Adipose tissue (tissue), 3 donors: Measurements from ENCODE around the gene USP3. TPM values are rescaled to one million over a fixed set of nuclear protein-coding genes. Genes with fewer than 3 reads are reported as not detected.
"Not testable (repeated sequence)": the region's sequence is repeated elsewhere in the genome, so short reads cannot be mapped to it uniquely, and the experiment has no call there.

Experiments
- H3K27ac ChIP-seq: one replicate; pipeline ENCODE4 v1.5.1; 2013; ENCODE audit warnings: low read depth, low read length
- WGBS, 3 donors: extraction: QIAGEN DNeasy Blood & Tissue Kit; methylation state at CpG; one replicate each; pipeline ENCODE4 v1.1.7; 2013; 5-methylcytosine and 5-hydroxymethylcytosine counted together
- polyA plus RNA-seq, 3 donors: library from polyadenylated mRNA; stranded (reverse); fragments of 200-250 nt; gene quantifications; one replicate each; pipeline ENCODE4 v1.2.3, GENCODE V29; 2013
- donor health status: healthy with polysubstance abuse.
- donor health status: Bipolar disorder and iron deficiency.
- donor health status: healthy.

USP3 gene
- polyA plus RNA-seq, 3 donors: 12.0 to 27.6 (median 15.6) TPM

GRCh38 chr15:63523306-63523990 is 19.1 kb downstream of the USP3 start:
- H3K27ac ChIP-seq: no peak overlapping the region
- WGBS, 3 donors: 39 to 56% (median 53%) methylated on average over 4 of the region's 4 CpGs

GRCh38 chr15:63524316-63525015 is 20.1 kb downstream of the USP3 start:
- WGBS, 3 donors: 82 to 96% (median 90%) methylated on average over 5 of the region's 5 CpGs
- no peak overlapping the region for H3K27ac ChIP-seq

GRCh38 chr15:63526401-63526800 is 22.0 kb downstream of the USP3 start:
- 85 to 91% (median 85%) methylated on average over 1 of the region's 1 CpG for WGBS, 3 donors
- no peak overlapping the region for H3K27ac ChIP-seq

DNA sequence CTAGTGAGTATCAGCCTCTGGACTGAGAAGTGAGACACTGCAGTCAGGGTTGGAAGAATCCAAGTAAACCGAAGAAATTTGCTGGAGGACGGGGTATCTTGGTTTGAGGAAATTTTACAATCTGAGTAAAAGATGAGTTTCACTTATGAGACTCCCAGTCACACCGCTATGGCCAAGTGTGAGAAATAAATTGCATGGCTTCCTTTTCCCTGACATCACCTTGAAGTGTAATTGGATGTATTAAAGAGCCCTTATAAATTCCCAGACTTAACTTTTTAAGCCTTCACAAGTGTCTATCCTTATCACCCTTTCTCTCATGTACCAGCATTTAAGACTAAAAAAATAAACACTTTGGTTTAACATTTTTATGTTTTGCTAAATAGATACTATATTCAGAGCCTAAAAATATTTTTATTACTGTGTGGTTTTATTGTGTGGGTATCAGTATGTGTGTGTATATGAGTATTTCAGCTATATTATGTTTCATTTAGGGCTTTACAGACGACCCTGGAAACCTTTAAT is 23.8 kb downstream of the USP3 start:
- WGBS, 3 donors: 83 to 89% (median 87%) methylated on average over 4 of the region's 4 CpGs
- no peak overlapping the region for H3K27ac ChIP-seq

DNA sequence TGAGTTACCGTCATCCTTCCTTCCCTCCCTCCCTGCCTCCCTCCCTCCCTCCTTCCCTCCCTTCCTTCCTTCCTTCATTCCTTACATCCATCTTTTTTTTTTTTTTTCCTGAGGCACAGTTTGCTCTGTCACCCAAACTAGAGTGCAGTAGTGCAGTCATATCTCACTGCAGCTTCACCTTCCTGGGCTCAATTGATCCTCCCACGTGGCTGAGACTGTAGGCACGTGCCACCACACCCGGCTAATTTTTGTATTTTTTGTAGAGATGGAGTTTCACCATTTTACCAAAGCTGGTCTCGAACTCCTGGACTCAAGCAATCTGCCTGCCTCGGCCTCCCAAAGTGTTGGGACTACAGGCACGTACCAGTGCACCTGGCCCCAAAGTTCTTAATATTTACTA is 25.8 kb downstream of the USP3 start:
- 92 to 95% (median 93%) methylated on average over 7 of the region's 7 CpGs for WGBS, 3 donors
- no peak overlapping the region for H3K27ac ChIP-seq

GRCh38 chr15:63530752-63531299 is 26.4 kb downstream of the USP3 start:
- 89 to 95% (median 90%) methylated on average over 3 of the region's 3 CpGs for WGBS, 3 donors
- no peak overlapping the region for H3K27ac ChIP-seq

- no peak overlapping the region for H3K27ac ChIP-seq
- WGBS, 3 donors: 86 to 94% (median 94%) methylated on average over 4 of the region's 4 CpGs
These were observed 27.2 kb downstream of the USP3 start for GRCh38 chr15:63531586-63531985.

- H3K27ac ChIP-seq: no peak overlapping the region
- WGBS, 3 donors: 65 to 78% (median 72%) methylated on average over 5 of the region's 5 CpGs
These were observed 27.9 kb downstream of the USP3 start for GRCh38 chr15:63532307-63532744.

- 92 to 95% (median 93%) methylated on average over 3 of the region's 3 CpGs for WGBS, 3 donors
- not testable (repeated sequence) for H3K27ac ChIP-seq
These were observed 30.5 kb downstream of the USP3 start for GRCh38 chr15:63534888-63535287.

- no peak overlapping the region for H3K27ac ChIP-seq
- 94 to 95% (median 95%) methylated on average over 3 of the region's 3 CpGs for WGBS, 3 donors
These were observed 31.3 kb downstream of the USP3 start for GRCh38 chr15:63535689-63536088.

DNA sequence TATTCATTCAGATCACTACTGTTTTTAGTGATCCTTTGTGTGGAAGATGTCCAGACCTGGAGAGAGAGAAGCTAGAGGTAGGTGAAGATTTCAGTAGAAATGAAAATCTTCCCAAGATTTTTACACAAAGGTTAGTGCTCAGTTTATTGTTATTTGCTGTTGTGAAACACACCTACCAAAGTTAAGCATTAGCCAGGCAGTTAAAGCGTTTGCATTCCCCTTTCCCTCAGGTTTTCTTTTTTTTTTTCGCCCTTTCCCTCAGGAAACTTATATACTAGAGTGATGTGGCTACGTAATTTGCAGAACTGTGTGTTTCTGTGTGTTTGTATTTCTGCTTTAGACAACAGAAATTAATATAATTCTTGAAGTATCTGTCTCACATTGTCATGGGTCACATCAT is 34.5 kb downstream of the USP3 start:
- WGBS, 3 donors: 85 to 93% (median 88%) methylated on average over 3 of the region's 3 CpGs
- no peak overlapping the region for H3K27ac ChIP-seq

DNA sequence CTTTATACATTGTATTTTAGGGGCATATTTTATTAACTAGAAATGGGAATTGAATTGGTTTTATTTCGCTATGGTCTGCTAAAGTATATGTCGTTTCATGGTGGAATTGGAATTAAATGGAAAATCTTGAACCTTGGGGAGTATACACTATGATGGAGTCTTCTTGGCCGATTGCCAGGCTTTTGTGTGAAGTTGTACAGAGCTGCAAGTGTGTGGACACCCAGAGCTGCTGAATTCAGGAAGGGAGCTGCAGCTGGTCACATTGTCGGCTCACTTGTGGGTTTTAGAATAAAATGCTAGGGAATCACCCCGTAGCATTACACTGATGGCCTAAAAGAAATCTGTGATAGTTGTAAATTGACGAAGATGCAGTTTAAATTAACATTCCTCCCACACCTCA is 35.1 kb downstream of the USP3 start:
- no peak overlapping the region for H3K27ac ChIP-seq
- 49 to 59% (median 50%) methylated on average over 6 of the region's 6 CpGs for WGBS, 3 donors

DNA sequence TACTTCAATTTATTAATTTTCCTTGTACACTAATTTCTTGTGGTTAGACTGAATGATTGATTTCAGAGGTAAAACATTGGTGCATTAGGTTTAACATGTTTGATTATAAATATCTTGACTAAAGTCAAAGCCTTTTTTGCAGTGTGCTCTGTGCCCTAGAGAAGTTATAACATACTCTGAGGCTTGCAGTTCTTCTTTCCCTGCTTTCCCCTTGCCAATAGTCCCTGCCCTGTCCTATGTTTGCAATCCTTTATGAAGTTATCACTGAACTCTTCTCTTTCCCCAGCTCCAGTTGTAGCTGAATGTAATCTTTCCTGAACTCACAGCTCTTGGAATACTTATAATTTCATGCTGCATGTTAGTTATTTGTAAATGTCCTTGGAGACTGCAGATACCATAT is 35.6 kb downstream of the USP3 start:
- H3K27ac ChIP-seq: no peak overlapping the region

GRCh38 chr15:63540449-63540848 is 36.1 kb downstream of the USP3 start:
- no peak overlapping the region for H3K27ac ChIP-seq
- WGBS, 3 donors: 75 to 77% (median 75%) methylated on average over 4 of the region's 4 CpGs

- no peak overlapping the region for H3K27ac ChIP-seq
- 41 to 87% (median 50%) methylated on average over 5 of the region's 5 CpGs for WGBS, 3 donors
These were observed 40.0 kb downstream of the USP3 start for GRCh38 chr15:63544258-63545026.

GRCh38 chr15:63545520-63545919 is 41.1 kb downstream of the USP3 start:
- 83 to 96% (median 95%) methylated on average over 10 of the region's 10 CpGs for WGBS, 3 donors
- no peak overlapping the region for H3K27ac ChIP-seq

DNA sequence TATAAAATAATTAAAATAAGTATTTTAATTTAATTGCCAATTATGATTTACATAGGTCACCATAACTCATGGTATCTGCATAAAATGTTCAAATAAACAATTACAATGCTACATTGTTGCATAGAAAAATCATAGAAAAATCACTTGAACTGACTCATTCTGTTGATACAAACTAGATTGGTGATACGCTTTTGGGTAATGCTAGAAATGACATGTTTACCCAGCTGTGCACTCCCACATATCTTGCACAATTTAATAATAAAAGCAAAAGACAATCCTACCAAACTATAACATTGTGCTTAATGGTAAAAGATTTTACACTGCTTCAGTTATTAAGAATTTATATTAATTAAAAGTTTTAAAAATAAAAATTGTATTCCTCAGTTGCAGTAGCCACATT is 47.0 kb downstream of the USP3 start:
- WGBS, 3 donors: 45 to 69% (median 63%) methylated on average over 1 of the region's 1 CpG
- no peak overlapping the region for H3K27ac ChIP-seq

- H3K27ac ChIP-seq: no peak overlapping the region
- 9 to 13% (median 11%) methylated on average over 3 of the region's 3 CpGs for WGBS, 3 donors
These were observed 49.0 kb downstream of the USP3 start for GRCh38 chr15:63553388-63553791.
